HG03175 (cell line): ENCODE data around the gene GUCA1A.
"Not testable (repeated sequence)": the region's sequence is repeated elsewhere in the genome, so short reads cannot be mapped to it uniquely, and the experiment has no call there.

Experiments used
- ATAC-seq: cut with Tn5 transposase; IDR thresholded peaks from one replicate; pipeline ENCODE4 v1.9.1; 2021; ENCODE audit warnings: mild to moderate bottlenecking, moderate library complexity; ENCODE audit not compliant: unreplicated experiment

Gene GUCA1A

GRCh38 chr6:42171813-42172581 is 1.2 kb upstream of the GUCA1A start:
- ATAC-seq = no peak

GRCh38 chr6:42175860-42176259 is 2.7 kb downstream of the GUCA1A start:
- ATAC-seq = no peak

GRCh38 chr6:42176981-42177380 is 3.8 kb downstream of the GUCA1A start:
- ATAC-seq = no peak

- ATAC-seq = no peak
These were observed 4.6 kb downstream of the GUCA1A start for GRCh38 chr6:42177514-42178364.

GRCh38 chr6:42179261-42179944 is 6.2 kb downstream of the GUCA1A start:
- ATAC-seq = no peak

GRCh38 chr6:42179945-42180313 is 6.8 kb downstream of the GUCA1A start:
- ATAC-seq = no peak

DNA sequence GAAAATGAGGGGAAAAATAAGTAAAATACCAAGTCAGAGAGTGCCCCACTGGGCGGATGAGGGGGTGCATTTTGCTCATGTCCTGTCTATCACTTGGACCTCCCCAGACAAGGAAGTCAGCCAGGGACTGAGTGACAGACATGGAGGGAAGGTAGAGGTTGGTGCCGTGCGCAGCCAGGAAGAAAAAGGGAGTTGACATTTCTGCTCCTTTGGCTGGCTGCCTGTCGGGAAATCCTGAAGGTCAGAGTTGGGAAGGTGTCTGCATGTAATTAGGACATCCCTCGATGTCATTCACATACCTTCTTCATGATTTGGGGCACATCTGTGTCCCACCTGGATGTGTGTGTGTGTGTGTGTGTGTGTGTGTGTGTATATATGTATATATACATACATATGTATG is 8.9 kb downstream of the GUCA1A start:
- ATAC-seq = no peak

GRCh38 chr6:42184475-42184874 is 11.3 kb downstream of the GUCA1A start:
- no peak for ATAC-seq

DNA sequence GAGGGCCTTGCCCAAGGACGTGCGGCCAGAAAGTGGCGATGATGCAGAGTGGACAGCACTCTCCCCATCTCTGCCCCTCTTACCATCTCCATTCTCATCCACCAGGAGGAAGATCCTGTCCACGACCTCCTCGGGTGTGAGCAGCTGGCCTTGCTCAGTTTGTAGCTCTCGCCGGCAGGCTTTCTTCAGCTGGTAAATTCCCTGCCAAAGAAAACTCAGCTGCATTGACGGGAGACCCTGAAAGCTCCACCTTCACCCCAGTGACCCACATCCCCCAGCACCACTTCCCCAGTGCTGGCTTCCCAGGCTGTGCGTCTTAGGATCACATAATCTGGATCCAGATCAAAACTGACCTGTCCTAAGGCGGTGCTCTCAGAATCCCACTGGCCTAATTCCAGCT is 12.4 kb downstream of the GUCA1A start:
- ATAC-seq = no peak

DNA sequence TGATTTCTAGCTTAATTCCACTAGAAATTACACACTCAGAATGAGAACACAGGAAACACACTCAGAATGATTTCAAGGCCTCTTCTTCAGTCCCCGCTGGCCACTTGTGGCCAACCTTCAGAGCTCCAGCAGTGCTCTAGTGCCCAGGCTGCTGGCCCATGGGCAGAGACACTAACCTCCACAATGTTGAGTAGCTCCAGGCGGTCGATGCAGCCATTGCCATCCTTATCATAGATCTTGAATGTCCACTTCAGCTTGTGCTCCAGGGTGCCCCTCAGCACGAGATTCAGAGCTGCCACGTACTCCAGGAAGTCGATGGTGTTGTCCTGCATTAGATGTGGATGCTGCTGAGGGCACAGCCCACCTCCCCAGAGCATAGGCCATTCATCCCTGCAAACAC is 15.2 kb downstream of the GUCA1A start:
- no peak for ATAC-seq

DNA sequence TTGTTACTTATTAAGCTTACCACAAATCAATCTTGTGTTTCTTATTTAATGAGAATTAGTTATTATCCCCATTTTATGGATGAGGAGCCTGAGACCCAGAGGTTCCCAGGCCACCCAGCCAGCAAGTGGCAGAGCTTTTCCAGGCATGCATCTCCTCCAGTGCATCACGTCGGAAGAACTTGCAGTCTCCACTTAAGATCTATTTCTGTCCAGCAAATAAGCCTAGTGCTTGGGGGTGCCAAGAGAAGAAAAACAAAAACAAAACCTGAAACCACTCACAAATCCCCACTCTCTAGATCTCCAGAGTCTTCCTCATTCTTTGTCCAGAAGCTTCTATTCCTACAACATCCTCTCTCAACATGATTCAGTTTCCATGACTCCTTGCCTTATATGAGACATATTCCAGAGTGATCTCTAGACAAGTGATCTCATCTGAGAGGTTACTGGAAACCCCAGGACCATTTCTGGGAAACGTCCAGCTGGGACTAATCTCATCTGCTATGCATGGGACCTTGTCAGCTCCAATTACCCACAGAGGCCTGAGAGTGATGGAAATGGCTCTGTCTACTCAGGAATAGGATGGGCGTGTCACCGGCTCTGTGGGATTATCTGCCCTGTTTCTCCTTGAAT is 17.5 kb downstream of the GUCA1A start:
- no peak for ATAC-seq

DNA sequence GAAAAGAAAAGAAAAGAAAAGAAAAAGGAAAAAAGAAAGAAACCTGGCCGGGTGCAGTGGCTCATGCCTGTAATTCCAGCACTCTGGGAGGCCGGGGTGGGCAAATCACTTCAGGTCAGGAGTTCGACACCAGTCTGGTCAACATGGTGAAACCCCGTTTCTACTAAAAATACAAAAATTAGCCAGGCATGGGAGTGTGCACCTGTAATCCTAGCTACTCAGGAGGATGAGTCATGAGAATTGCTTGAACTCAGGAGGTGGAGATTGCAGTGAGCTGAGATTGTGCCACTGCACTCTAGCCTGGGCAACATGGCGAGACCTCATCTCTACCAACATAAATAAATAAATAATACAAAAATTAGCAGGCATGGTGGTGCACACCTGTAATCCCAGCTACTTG is 19.2 kb downstream of the GUCA1A start:
- not testable (repeated sequence) for ATAC-seq

DNA sequence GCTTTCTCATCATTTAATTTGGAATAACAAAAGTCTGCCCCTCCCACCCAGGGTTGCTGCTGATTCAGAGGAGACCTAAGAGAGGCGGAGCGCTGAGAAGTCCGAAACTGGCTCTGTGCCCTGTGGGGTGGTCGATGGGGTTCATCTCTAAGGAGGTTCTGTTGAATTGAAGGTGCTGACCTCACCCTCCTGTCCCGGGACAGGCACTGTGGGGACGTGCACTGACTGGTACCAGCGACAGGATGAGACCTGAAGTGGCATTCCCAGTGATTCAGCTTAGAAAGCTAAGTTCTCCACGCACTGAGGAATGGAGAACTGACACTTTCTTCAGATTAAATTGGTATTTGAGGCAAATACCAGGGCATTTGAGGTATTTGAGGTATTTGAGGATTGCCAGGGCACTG is 20.3 kb downstream of the GUCA1A start:
- no peak for ATAC-seq

DNA sequence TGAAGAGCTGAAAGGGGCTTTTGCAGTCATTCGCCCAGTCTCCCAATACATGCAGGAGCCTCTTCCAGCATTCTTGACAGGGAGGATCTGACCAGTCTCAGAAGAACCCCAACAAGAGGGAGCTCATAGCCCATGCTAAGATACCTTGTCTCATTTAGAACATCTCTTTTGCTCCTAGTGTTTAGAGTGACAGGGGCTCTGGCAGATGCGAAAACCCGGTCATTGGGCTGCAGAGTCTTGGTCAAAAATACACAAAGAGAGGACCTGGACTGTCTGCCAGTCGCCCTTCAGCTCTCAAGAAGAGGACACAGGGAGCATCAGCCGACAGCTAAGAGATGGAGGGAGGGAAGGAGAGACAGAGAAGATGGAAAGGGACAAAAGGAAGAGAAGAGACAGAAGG is 20.9 kb downstream of the GUCA1A start:
- ATAC-seq = no peak

- no peak for ATAC-seq
These were observed 22.3 kb downstream of the GUCA1A start for GRCh38 chr6:42195415-42195814.

- no peak for ATAC-seq
These were observed 24.6 kb downstream of the GUCA1A start for GRCh38 chr6:42197555-42198362.

- no peak for ATAC-seq
These were observed 26.2 kb downstream of the GUCA1A start for GRCh38 chr6:42199106-42199981.

- no peak for ATAC-seq
These were observed 26.9 kb downstream of the GUCA1A start for GRCh38 chr6:42200035-42200434.

GRCh38 chr6:42201382-42201781 is 28.2 kb downstream of the GUCA1A start:
- ATAC-seq = no peak
